Measurements from ENCODE around the gene ELF1. TPM values are rescaled to one million over a fixed set of nuclear protein-coding genes. Genes with fewer than 3 reads are reported as not detected.
A peak's percentile ranks its signal among the peaks of the same experiment; 100 is the strongest.

Gene ELF1
- 36.7 TPM for total RNA-seq
- long read RNA-seq, partial matches to known transcripts = 0 of 7 reads
- long read RNA-seq, other reads (novel, unspliced or antisense) = 6 of 7 reads

DNA sequence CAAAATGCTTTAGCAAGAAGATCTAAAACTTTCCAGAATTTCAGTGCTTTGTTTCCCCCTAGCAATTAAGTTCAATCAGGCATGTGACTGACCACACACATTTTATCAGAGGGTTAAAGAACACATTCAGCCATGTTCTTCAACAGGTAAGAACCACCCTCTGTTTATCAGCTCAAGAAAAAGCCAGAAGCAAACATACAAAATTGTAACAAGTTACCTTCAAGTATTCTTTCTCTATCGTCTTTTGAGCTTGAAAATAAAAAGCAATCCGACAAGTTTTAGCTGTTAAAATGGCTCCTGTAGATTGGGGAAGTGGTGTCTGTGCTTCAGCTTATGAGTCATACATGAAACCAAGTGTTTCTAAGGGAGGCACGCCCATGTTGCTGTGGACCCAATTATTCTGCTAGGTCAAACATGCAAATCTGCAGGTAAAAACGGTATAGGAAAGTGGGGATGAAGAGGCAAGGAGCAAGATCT, at the start of gene ELF1:
ELF1 (minus strand) TSS at position 306 of the 477 bp plus-strand sequence. CDS start 37,262 bp downstream, outside the sequence.
- DNase-seq (ENCODE audit: missing footprints) = no peak
- intact Hi-C loops (cut with DNase I) = no loop called here

DNA sequence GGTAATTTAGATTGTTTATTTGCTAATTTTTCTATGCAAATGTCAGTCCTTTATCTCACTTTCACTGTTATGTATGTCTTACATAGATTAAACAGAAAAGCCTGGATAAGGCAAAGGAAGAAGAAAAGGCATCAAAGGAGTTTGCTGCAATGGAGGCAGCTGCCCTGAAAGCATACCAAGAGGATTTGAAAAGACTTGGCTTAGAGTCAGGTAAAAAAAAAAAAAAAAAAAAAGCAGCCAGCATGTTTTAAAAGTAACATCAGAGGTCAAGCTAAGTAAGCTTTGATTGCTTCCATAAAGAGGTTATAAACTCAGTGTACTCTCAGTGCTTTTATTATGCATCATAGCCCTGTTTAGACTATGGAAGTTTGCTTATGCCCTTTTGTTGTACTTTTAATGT, 46.0 kb upstream of the ELF1 start:
- DNase-seq (ENCODE audit: missing footprints) (no peak), ATAC-seq (no peak)
- intact Hi-C loops (cut with DNase I) = loop anchor here (10.0 kb wide), 1 partner anchor 250 kb away; the partner anchor contains the start of gene NAA16

More for the DNA sequence above, at the start of gene ELF1:
- ATAC-seq = peak; percentile 76

- intact Hi-C loops (cut with DNase I) = loop anchor here (5.0 to 10.0 kb wide), 2 partner anchors 250 to 277 kb away; partner anchors contain the start of genes NAA16 and SLC25A15
- ATAC-seq (no peak), DNase-seq (ENCODE audit: missing footprints) (no peak)
Measured at GRCh38 chr13:41064493-41064892, 45.4 kb upstream of the ELF1 start.

- intact Hi-C loops (cut with DNase I) = loop anchor here (2.0 to 10.0 kb wide), 3 partner anchors 71 to 275 kb away; partner anchors contain the start of genes KBTBD6, NAA16 and SLC25A15
- DNase-seq (ENCODE audit: missing footprints) = no peak
- ATAC-seq = peak; percentile 53
Measured at GRCh38 chr13:41061914-41062837, 43.1 kb upstream of the ELF1 start.

- intact Hi-C loops (cut with DNase I) = loop anchor here (2.0 to 10.0 kb wide), 3 partner anchors 72 to 274 kb away; partner anchors contain the start of genes KBTBD6, NAA16 and SLC25A15
- ATAC-seq (peak; percentile 85), DNase-seq (ENCODE audit: missing footprints) (peak; percentile 96)
Measured at GRCh38 chr13:41061075-41061913, 42.2 kb upstream of the ELF1 start, which contains the start of gene WBP4. WBP4 (plus strand) TSS chr13:41061509; CDS start chr13:41061674, 165 bp downstream.

- ATAC-seq = peak; percentile 56
- intact Hi-C loops (cut with DNase I) = loop anchor here (1.0 to 10.0 kb wide), 4 partner anchors 72 to 273 kb away; partner anchors contain the start of genes KBTBD6, NAA16 and SLC25A15
- DNase-seq (ENCODE audit: missing footprints) = peak; percentile 94
Measured at GRCh38 chr13:41060724-41061074, 41.6 kb upstream of the ELF1 start.

DNA sequence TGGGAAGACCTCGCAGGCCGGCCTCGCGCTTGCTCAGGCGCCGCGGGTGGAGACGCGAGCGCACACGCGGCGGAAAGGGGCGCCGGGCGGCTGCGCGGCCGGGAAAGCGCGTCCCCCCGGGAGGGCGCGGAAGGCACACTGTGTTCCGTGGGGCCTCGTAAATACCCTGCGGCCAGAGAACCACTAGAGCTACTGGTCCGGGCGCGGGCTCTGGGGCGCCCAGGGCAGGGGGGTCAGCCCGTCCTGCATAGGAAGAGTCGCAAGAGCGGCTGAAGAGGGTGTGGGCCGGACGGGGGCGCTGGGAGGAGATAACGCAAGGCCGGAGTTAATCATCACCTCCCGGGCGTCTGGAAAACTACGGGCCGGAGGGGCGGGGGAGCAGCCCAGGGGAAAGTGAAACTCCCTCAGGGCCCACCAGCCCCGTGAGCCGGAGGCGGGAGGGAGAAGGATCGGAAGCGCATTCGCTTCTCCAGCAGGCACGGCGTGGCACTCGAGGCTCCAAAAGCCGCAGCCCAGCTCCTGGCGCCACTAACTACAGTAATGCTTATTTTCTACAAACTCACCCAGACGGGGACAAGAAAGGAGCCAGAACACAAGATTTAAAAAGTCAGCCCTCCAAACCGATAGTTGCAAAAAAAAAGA, 41.1 kb upstream of the ELF1 start:
- intact Hi-C loops (cut with DNase I) = loop anchor here (1.0 to 10.0 kb wide), 4 partner anchors 73 to 273 kb away; partner anchors contain the start of genes KBTBD6, NAA16 and SLC25A15
- ATAC-seq = peak; percentile 78
- peak; percentile 95 for DNase-seq (ENCODE audit: missing footprints)

- no peak for DNase-seq (ENCODE audit: missing footprints)
- intact Hi-C loops (cut with DNase I) = loop anchor here (1.0 to 10.0 kb wide), 6 partner anchors 47 to 272 kb away; partner anchors contain the start of genes KBTBD6, NAA16 and SLC25A15
- no peak for ATAC-seq
Measured at GRCh38 chr13:41059456-41060081, 40.5 kb upstream of the ELF1 start.

GRCh38 chr13:41058295-41059070, 39.4 kb upstream of the ELF1 start:
- intact Hi-C loops (cut with DNase I) = loop anchor here (5.0 kb wide), 2 partner anchors 46 to 76 kb away; no protein-coding TSS in a partner anchor
- DNase-seq (ENCODE audit: missing footprints) = no peak
- ATAC-seq = no peak

GRCh38 chr13:41056826-41057711, 38.0 kb upstream of the ELF1 start:
- ATAC-seq (no peak), DNase-seq (ENCODE audit: missing footprints) (no peak)
- intact Hi-C loops (cut with DNase I) = loop anchor here (5.0 kb wide), 2 partner anchors 45 to 75 kb away; no protein-coding TSS in a partner anchor

GRCh38 chr13:41056194-41056593, 37.1 kb upstream of the ELF1 start:
- intact Hi-C loops (cut with DNase I) = loop anchor here (5.0 kb wide), 2 partner anchors 44 to 74 kb away; no protein-coding TSS in a partner anchor
- no peak for ATAC-seq
- DNase-seq (ENCODE audit: missing footprints) = no peak

GRCh38 chr13:41054919-41055619, 36.0 kb upstream of the ELF1 start:
- intact Hi-C loops (cut with DNase I) = loop anchor here (5.0 kb wide), 3 partner anchors 43 to 73 kb away; no protein-coding TSS in a partner anchor
- DNase-seq (ENCODE audit: missing footprints) (no peak), ATAC-seq (no peak)

GRCh38 chr13:41054212-41054877, 35.2 kb upstream of the ELF1 start:
- ATAC-seq (peak; percentile 23), DNase-seq (ENCODE audit: missing footprints) (no peak)
- intact Hi-C loops (cut with DNase I) = loop anchor here (5.0 kb wide), 1 partner anchor 52 kb away; no protein-coding TSS in a partner anchor

DNA sequence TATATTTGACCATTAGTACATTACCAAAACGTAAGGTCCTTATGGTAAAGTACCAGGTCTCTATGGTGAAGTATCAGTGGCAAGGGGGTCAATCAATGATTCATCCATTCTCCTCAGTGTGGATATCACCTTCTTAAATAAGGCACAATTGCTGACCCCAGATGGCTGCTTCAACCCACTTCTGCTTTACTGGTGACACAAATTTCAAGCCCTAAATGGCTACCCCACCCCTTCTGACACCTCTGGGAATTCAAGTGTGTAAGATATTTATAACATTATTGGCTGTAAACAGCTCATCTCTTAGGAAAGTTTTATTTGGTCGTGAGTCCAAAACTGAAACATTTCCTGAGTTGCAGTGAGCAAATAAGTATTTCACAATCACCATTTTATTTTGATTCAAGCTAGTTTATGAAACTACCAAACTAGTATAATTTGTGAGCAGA, 34.3 kb upstream of the ELF1 start:
- DNase-seq (ENCODE audit: missing footprints) (no peak), ATAC-seq (peak; percentile 78)
- intact Hi-C loops (cut with DNase I) = loop anchor here (5.0 kb wide), 1 partner anchor 51 kb away; no protein-coding TSS in a partner anchor

Measured in Right ventricle myocardium inferior (tissue), 1 donor.